HepG2 (cell line): Measurements from ENCODE around the gene SNRNP48. TPM values are rescaled to one million over a fixed set of nuclear protein-coding genes. Genes with fewer than 3 reads are reported as not detected.
A peak's percentile ranks its signal among the peaks of the same experiment; 100 is the strongest.

Experiments
- ARNT ChIP-seq: fragments of 450-650 bp; IDR thresholded peaks from 2 replicates; pipeline ENCODE4 v1.6.1; 2017
- ARNT2 ChIP-seq: sonication (generic); formaldehyde crosslinking; IDR thresholded peaks from 2 replicates; pipeline ENCODE4 v1.8.0; 2022; ENCODE audit warnings: mild to moderate bottlenecking, low read depth, missing genetic modification reagents, moderate library complexity
- CEBPB ChIP-seq: IDR thresholded peaks from 2 replicates; pipeline ENCODE4 v1.6.1; 2011; ENCODE audit warnings: low read depth, low read length, improper control_type of control experiment, borderline replicate concordance
- ETS1 ChIP-seq: sonication (generic); formaldehyde crosslinking; IDR thresholded peaks from 2 replicates; pipeline ENCODE4 v1.4.0; 2020; ENCODE audit warnings: missing genetic modification reagents
- FOSL1 ChIP-seq: sonication (generic); formaldehyde crosslinking; IDR thresholded peaks from 2 replicates; pipeline ENCODE4 v1.9.0; 2021; ENCODE audit warnings: missing genetic modification reagents, borderline replicate concordance
- FOXJ3 ChIP-seq: sonication (generic); formaldehyde crosslinking; IDR thresholded peaks from 2 replicates; pipeline ENCODE4 v1.4.0; 2020; ENCODE audit warnings: missing genetic modification reagents, mild to moderate bottlenecking, borderline replicate concordance
- GTF3A ChIP-seq: sonication (generic); formaldehyde crosslinking; conservative IDR thresholded peaks from 2 replicates; pipeline ENCODE4 v1.4.0; 2020; ENCODE audit warnings: mild to moderate bottlenecking, missing genetic modification reagents
- HNF4A ChIP-seq: sonication (generic); formaldehyde crosslinking; IDR thresholded peaks from 2 replicates; pipeline ENCODE4 v1.4.0; 2020; ENCODE audit warnings: missing genetic modification reagents
- SMAD9 ChIP-seq: sonication (generic); formaldehyde crosslinking; IDR thresholded peaks from 2 replicates; pipeline ENCODE4 v1.5.1; 2020; ENCODE audit warnings: mild to moderate bottlenecking, missing genetic modification reagents
- SMYD3 ChIP-seq: sonication (generic); formaldehyde crosslinking; IDR thresholded peaks from 2 replicates; pipeline ENCODE4 v1.8.1; 2023; ENCODE audit warnings: mild to moderate bottlenecking, missing genetic modification reagents
- SPEN ChIP-seq: sonication (generic); formaldehyde crosslinking; IDR thresholded peaks from 2 replicates; pipeline ENCODE4 v1.5.1; 2020; ENCODE audit warnings: low read depth, mild to moderate bottlenecking, missing genetic modification reagents
- YY1 ChIP-seq: IDR thresholded peaks from 2 replicates; pipeline ENCODE4 v1.6.1; 2011; ENCODE audit warnings: low read length, low read depth, moderate library complexity, mild to moderate bottlenecking; ENCODE audit not compliant: insufficient read depth, insufficient replicate concordance
- ZKSCAN1 ChIP-seq: fragments of 150-350 bp; IDR thresholded peaks from 2 replicates; pipeline ENCODE4 v1.6.1; 2014; ENCODE audit warnings: low read length
- ZNF205 ChIP-seq: IDR thresholded peaks from 2 replicates; pipeline ENCODE4 v1.6.1; 2018; ENCODE audit warnings: missing biosample characterization, missing genetic modification reagents
- ZNF235 ChIP-seq: sonication (generic); formaldehyde crosslinking; IDR thresholded peaks from 2 replicates; pipeline ENCODE4 v1.8.1; 2023; ENCODE audit warnings: mild to moderate bottlenecking, missing genetic modification reagents, borderline replicate concordance
- ZNF501 ChIP-seq: sonication (generic); formaldehyde crosslinking; IDR thresholded peaks from 2 replicates; pipeline ENCODE4 v1.5.1; 2020; ENCODE audit warnings: mild to moderate bottlenecking, moderate library complexity, missing genetic modification reagents
- ZNF687 ChIP-seq: sonication (generic); formaldehyde crosslinking; IDR thresholded peaks from 2 replicates; pipeline ENCODE4 v1.5.1; 2020; ENCODE audit warnings: mild to moderate bottlenecking, missing genetic modification reagents, moderate library complexity
- polyA plus RNA-seq, 8 experiments: library from polyadenylated mRNA; depleted of rRNA in 3 of 8; stranded (reverse) in 7 of 8; unstranded in 1 of 8; fragments of >200 nt; fragmentation: Illumina TruSeq in 4 of 8; extraction: Trizol in 4 of 8; gene quantifications; 2 replicates each; pipeline versions ENCODE4 v1.2.1 to v1.2.3, GENCODE V29; 2011 to 2016; ENCODE audit warnings: low read depth in 4 of 8, missing spikeins in 1 of 8, mixed read lengths in 1 of 8; ENCODE audit not compliant: insufficient read depth in 1 of 8
- total RNA-seq, 5 experiments: library from RNA; depleted of rRNA; stranded (reverse); fragments of >200 nt; fragmentation: Illumina TruSeq; extraction: Trizol; gene quantifications; 2 replicates each; pipeline ENCODE4 v1.2.3, GENCODE V29; 2016; ENCODE audit warnings: low read depth in 1 of 5
- TF ChIP-seq, protein P1 (sequence below): sonication (generic); formaldehyde crosslinking; IDR thresholded peaks from 2 replicates; pipeline ENCODE4 v1.4.0; 2020; ENCODE audit warnings: missing genetic modification reagents
- TF ChIP-seq, protein P2 (sequence below): sonication (generic); formaldehyde crosslinking; IDR thresholded peaks from 2 replicates; pipeline ENCODE4 v1.8.1; 2023; ENCODE audit warnings: mild to moderate bottlenecking, inconsistent platforms, moderate library complexity, missing genetic modification reagents, borderline replicate concordance
- TF ChIP-seq, protein P3 (sequence below): sonication (generic); formaldehyde crosslinking; IDR thresholded peaks from 2 replicates; pipeline ENCODE4 v1.5.1; 2020; ENCODE audit warnings: missing genetic modification reagents, mild to moderate bottlenecking, borderline replicate concordance

The SNRNP48 gene
- total and polyA plus RNA-seq, 2 of the 13 experiments (the other 11 are each of a cell fraction or from before 2014, with no cell fraction given) = 17.5 to 47.5 TPM

DNA sequence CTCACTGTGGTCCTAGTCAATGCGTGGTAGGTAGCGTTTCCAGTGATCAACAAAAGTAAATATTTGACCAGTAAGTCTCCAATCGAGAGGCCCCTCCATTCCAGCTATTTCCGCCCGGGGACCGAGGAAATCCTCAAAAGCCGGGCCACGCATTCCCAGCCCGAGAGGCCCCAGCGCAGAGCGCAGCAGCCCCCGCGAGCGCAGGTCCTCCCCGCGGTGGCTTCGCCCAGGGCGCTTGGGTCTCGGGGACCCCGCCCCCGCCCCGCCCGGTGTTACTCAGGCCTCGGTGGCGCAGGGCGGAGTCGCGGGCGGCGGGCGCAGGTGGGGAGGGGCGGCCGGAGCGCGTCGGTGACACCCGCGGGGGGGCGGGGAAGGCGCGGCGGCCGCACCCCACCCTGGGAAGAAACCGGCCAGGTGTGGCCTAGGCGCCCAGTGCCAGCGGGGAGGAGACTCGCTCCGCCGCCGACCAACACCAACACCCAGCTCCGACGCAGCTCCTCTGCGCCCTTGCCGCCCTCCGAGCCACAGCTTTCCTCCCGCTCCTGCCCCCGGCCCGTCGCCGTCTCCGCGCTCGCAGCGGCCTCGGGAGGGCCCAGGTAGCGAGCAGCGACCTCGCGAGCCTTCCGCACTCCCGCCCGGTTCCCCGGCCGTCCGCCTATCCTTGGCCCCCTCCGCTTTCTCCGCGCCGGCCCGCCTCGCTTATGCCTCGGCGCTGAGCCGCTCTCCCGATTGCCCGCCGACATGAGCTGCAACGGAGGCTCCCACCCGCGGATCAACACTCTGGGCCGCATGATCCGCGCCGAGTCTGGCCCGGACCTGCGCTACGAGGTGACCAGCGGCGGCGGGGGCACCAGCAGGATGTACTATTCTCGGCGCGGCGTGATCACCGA, 48.6 kb upstream of the SNRNP48 start, which contains the start of gene DSP (continued):
- TF ChIP-seq FOXJ3 (CRISPR knock-in tag) = peak; percentile 70; the same call in 1 of the 2 replicates
- peak; percentile 57 for TF ChIP-seq HNF4A
- TF ChIP-seq, protein P1, sequence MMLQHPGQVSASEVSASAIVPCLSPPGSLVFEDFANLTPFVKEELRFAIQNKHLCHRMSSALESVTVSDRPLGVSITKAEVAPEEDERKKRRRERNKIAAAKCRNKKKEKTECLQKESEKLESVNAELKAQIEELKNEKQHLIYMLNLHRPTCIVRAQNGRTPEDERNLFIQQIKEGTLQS = peak; percentile 50
- TF ChIP-seq ARNT2 (CRISPR knock-in tag) = peak; percentile 97
- 0 out of 2 replicates have a peak, but pooled peaks have one; percentile 12 for TF ChIP-seq FOSL1 (CRISPR knock-in tag)
- TF ChIP-seq ARNT = no peak
- TF ChIP-seq ZNF205 = 0 out of 2 replicates have a peak, but pooled peaks have one; percentile 70
- TF ChIP-seq YY1 = peak; percentile 77
- TF ChIP-seq, protein P2, sequence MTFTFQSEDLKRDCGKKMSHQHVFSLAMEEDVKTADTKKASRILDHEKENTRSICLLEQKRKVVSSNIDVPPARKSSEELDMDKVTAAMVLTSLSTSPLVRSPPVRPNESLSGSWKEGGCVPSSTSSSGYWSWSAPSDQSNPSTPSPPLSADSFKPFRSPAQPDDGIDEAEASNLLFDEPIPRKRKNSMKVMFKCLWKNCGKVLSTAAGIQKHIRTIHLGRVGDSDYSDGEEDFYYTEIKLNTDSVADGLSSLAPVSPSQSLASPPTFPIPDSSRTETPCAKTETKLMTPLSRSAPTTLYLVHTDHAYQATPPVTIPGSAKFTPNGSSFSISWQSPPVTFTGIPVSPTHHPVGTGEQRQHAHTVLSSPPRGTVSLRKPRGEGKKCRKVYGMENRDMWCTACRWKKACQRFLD (CRISPR knock-in tag) = peak; percentile 76; the same call in 1 of the 2 replicates
- TF ChIP-seq CEBPB = no peak
- TF ChIP-seq ZNF501 (CRISPR knock-in tag) = peak; percentile 85
- TF ChIP-seq ZNF235 (CRISPR knock-in tag) = peak; percentile 91
- TF ChIP-seq GTF3A (CRISPR knock-in tag) = no peak
- TF ChIP-seq SPEN (CRISPR knock-in tag) = peak; percentile 87
- peak; percentile 68; the same call in 1 of the 2 replicates for TF ChIP-seq ETS1
- TF ChIP-seq, protein P3, sequence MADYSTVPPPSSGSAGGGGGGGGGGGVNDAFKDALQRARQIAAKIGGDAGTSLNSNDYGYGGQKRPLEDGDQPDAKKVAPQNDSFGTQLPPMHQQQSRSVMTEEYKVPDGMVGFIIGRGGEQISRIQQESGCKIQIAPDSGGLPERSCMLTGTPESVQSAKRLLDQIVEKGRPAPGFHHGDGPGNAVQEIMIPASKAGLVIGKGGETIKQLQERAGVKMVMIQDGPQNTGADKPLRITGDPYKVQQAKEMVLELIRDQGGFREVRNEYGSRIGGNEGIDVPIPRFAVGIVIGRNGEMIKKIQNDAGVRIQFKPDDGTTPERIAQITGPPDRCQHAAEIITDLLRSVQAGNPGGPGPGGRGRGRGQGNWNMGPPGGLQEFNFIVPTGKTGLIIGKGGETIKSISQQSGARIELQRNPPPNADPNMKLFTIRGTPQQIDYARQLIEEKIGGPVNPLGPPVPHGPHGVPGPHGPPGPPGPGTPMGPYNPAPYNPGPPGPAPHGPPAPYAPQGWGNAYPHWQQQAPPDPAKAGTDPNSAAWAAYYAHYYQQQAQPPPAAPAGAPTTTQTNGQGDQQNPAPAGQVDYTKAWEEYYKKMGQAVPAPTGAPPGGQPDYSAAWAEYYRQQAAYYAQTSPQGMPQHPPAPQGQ = no peak
- TF ChIP-seq SMYD3 (CRISPR knock-in tag) = no peak; the same call in 1 of the 2 replicates
- TF ChIP-seq SMAD9 (CRISPR knock-in tag) = no peak; the same call in 1 of the 2 replicates
- peak; percentile 89 for TF ChIP-seq ZNF687
- 0 out of 2 replicates have a peak, but pooled peaks have one; percentile 25 for TF ChIP-seq ZKSCAN1
